HepG2 (cell line): ENCODE measurements around the gene CAVIN1. TPM values are rescaled to one million over a fixed set of nuclear protein-coding genes. Genes with fewer than 3 reads are reported as not detected.
A peak's percentile ranks its signal among the peaks of the same experiment; 100 is the strongest.

Source experiments
- FOXO1 ChIP-seq: sonication (generic); formaldehyde crosslinking; IDR thresholded peaks from 2 replicates; pipeline ENCODE4 v1.4.0; 2020; ENCODE audit warnings: missing genetic modification reagents
- KDM1A ChIP-seq: IDR thresholded peaks from 2 replicates; pipeline ENCODE4 v1.6.1; 2016; ENCODE audit warnings: missing compliant biosample characterization
- KLF9 ChIP-seq: IDR thresholded peaks from 2 replicates; pipeline ENCODE4 v1.6.1; 2016; ENCODE audit warnings: low read depth
- LCORL ChIP-seq, 2 experiments: fragments of 450-650 bp in 1 of 2; sonication (generic) in 1 of 2; formaldehyde crosslinking in 1 of 2; IDR thresholded peaks; 2 replicates each; pipeline versions ENCODE4 v1.5.0 to v1.6.1; 2017 to 2020; ENCODE audit warnings: antibody characterized with exemption in 1 of 2, missing genetic modification reagents in 1 of 2
- MAFK ChIP-seq, 2 experiments: IDR thresholded peaks in 1 of 2; conservative IDR thresholded peaks in 1 of 2; 2 replicates each; pipeline ENCODE4 v1.6.1; 2011; ENCODE audit warnings: improper control_type of control experiment in 2 of 2, low read length in 2 of 2
- MTF1 ChIP-seq: sonication (generic); formaldehyde crosslinking; IDR thresholded peaks from 2 replicates; pipeline ENCODE4 v1.5.0; 2020; ENCODE audit warnings: missing genetic modification reagents
- NAIF1 ChIP-seq: sonication (generic); formaldehyde crosslinking; IDR thresholded peaks from 2 replicates; pipeline ENCODE4 v1.5.0; 2020; ENCODE audit warnings: mild to moderate bottlenecking, missing genetic modification reagents, borderline replicate concordance
- POLR2A ChIP-seq, 2 experiments: IDR thresholded peaks; 2 replicates each; pipeline ENCODE4 v1.6.1; 2011; ENCODE audit warnings: low read depth in 2 of 2, low read length in 2 of 2, mild to moderate bottlenecking in 1 of 2, moderate library complexity in 1 of 2; ENCODE audit not compliant: insufficient read depth in 1 of 2
- RCOR2 ChIP-seq: IDR thresholded peaks from 2 replicates; pipeline ENCODE4 v1.6.1; 2016; ENCODE audit warnings: missing biosample characterization, missing genetic modification reagents
- SKI ChIP-seq: fragments of 450-650 bp; IDR thresholded peaks from one replicate; pipeline ENCODE4 v1.6.1; 2018; ENCODE audit warnings: mild to moderate bottlenecking; ENCODE audit not compliant: partially characterized antibody
- SMARCE1 ChIP-seq: fragments of 450-650 bp; IDR thresholded peaks from 2 replicates; pipeline ENCODE4 v1.6.1; 2017; ENCODE audit warnings: borderline replicate concordance
- SSRP1 ChIP-seq: IDR thresholded peaks from 2 replicates; pipeline ENCODE4 v1.6.1; 2016; ENCODE audit warnings: control low read depth
- TBP ChIP-seq: sonication (generic); formaldehyde crosslinking; IDR thresholded peaks from 2 replicates; pipeline ENCODE4 v1.5.0; 2020; ENCODE audit warnings: missing genetic modification reagents
- ZFP90 ChIP-seq: sonication (generic); formaldehyde crosslinking; IDR thresholded peaks from 2 replicates; pipeline ENCODE4 v1.8.0; 2022; ENCODE audit warnings: missing genetic modification reagents, mild to moderate bottlenecking, inconsistent platforms, borderline replicate concordance
- ZNF367 ChIP-seq: sonication (generic); formaldehyde crosslinking; IDR thresholded peaks from 2 replicates; pipeline ENCODE4 v1.4.0; 2020; ENCODE audit warnings: missing genetic modification reagents, borderline replicate concordance
- polyA plus RNA-seq, 8 experiments: library from polyadenylated mRNA; depleted of rRNA in 3 of 8; stranded (reverse) in 7 of 8; unstranded in 1 of 8; fragments of >200 nt; fragmentation: Illumina TruSeq in 4 of 8; extraction: Trizol in 4 of 8; gene quantifications; 2 replicates each; pipeline versions ENCODE4 v1.2.1 to v1.2.3, GENCODE V29; 2011 to 2016; ENCODE audit warnings: low read depth in 4 of 8, missing spikeins in 1 of 8, mixed read lengths in 1 of 8; ENCODE audit not compliant: insufficient read depth in 1 of 8
- total RNA-seq, 5 experiments: library from RNA; depleted of rRNA; stranded (reverse); fragments of >200 nt; fragmentation: Illumina TruSeq; extraction: Trizol; gene quantifications; 2 replicates each; pipeline ENCODE4 v1.2.3, GENCODE V29; 2016; ENCODE audit warnings: low read depth in 1 of 5
- TF ChIP-seq, protein P1 (sequence below): sonication (generic); formaldehyde crosslinking; IDR thresholded peaks from 2 replicates; pipeline ENCODE4 v1.4.0; 2020; ENCODE audit warnings: missing genetic modification reagents, borderline replicate concordance
- TF ChIP-seq, protein P2 (sequence below): sonication (generic); formaldehyde crosslinking; IDR thresholded peaks from 2 replicates; pipeline ENCODE4 v1.4.0; 2020; ENCODE audit warnings: missing genetic modification reagents, mild to moderate bottlenecking, borderline replicate concordance
- TF ChIP-seq, protein P3 (sequence below): sonication (generic); formaldehyde crosslinking; IDR thresholded peaks from 2 replicates; pipeline ENCODE4 v1.4.0; 2020; ENCODE audit warnings: low read depth, mild to moderate bottlenecking, missing genetic modification reagents

Gene CAVIN1
- total and polyA plus RNA-seq, 2 of the 13 experiments (the other 11 are each of a cell fraction or from before 2014, with no cell fraction given) = 15.9 to 25.5 TPM

DNA sequence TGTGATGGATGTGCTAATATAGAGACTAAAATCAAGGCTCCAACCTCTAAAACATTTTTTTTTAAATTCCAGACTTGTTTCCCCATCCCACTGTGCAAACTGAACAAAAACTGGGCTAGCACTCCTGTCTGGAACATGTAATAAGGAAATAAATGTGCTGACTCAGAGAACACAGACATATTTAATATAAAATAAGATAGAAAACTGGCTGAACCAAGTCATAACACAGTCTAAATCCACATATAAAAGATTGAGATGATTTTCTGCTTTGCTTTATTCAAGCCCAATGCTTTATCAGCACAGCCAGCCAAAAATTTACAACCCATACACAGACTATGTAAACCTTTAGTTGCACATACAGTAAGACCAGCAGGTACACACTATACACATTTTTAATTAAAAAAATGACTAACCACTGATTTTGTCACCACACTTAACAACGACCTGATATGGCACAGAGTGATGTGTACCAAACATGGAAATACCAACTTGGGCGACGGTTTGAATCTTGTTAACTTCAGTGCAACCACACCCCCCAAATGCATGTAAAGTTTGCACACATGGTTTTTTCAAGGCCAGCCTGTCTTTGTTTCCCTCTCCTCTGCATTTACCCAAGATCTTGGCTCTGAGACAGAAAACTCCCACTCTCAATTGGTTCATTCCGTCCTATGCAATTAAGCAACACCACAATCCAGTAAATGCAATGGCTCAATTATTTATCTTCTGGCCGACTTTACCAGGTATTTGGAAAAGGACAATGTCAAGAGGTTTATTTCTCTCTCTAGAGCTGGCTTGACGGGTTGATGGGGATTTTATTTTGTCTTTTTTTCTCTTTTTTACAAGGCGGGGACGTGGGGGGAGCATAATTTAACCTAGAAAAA lies 36.0 kb downstream of the CAVIN1 start (continued):
- TF ChIP-seq FOXO1 = peak; percentile 57; the same call in 1 of the 2 replicates
- no peak for TF ChIP-seq KDM1A (CRISPR knock-in tag)
- no peak for TF ChIP-seq SMARCE1
- peak; percentile 98 for TF ChIP-seq KLF9 (CRISPR knock-in tag)
- 0 out of 2 replicates have a peak, but pooled peaks have one; percentile 54 for TF ChIP-seq ZNF367 (CRISPR knock-in tag)
- 0 out of 2 replicates have a peak, but pooled peaks have one; percentile 14 for TF ChIP-seq SSRP1
- TF ChIP-seq LCORL (IDR thresholded peaks at IDR 0.05) = no peak
- no peak for TF ChIP-seq LCORL (CRISPR knock-in tag; IDR thresholded peaks at IDR 0.05)
- no peak for TF ChIP-seq SKI
- no peak for TF ChIP-seq NAIF1 (CRISPR knock-in tag)
- TF ChIP-seq ZFP90 (CRISPR knock-in tag) = peak; percentile 77; the same call in 1 of the 2 replicates
- TF ChIP-seq, protein P1, sequence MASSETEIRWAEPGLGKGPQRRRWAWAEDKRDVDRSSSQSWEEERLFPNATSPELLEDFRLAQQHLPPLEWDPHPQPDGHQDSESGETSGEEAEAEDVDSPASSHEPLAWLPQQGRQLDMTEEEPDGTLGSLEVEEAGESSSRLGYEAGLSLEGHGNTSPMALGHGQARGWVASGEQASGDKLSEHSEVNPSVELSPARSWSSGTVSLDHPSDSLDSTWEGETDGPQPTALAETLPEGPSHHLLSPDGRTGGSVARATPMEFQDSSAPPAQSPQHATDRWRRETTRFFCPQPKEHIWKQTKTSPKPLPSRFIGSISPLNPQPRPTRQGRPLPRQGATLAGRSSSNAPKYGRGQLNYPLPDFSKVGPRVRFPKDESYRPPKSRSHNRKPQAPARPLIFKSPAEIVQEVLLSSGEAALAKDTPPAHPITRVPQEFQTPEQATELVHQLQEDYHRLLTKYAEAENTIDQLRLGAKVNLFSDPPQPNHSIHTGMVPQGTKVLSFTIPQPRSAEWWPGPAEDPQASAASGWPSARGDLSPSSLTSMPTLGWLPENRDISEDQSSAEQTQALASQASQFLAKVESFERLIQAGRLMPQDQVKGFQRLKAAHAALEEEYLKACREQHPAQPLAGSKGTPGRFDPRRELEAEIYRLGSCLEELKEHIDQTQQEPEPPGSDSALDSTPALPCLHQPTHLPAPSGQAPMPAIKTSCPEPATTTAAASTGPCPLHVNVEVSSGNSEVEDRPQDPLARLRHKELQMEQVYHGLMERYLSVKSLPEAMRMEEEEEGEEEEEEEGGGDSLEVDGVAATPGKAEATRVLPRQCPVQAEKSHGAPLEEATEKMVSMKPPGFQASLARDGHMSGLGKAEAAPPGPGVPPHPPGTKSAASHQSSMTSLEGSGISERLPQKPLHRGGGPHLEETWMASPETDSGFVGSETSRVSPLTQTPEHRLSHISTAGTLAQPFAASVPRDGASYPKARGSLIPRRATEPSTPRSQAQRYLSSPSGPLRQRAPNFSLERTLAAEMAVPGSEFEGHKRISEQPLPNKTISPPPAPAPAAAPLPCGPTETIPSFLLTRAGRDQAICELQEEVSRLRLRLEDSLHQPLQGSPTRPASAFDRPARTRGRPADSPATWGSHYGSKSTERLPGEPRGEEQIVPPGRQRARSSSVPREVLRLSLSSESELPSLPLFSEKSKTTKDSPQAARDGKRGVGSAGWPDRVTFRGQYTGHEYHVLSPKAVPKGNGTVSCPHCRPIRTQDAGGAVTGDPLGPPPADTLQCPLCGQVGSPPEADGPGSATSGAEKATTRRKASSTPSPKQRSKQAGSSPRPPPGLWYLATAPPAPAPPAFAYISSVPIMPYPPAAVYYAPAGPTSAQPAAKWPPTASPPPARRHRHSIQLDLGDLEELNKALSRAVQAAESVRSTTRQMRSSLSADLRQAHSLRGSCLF (CRISPR knock-in tag) = no peak
- no peak for TF ChIP-seq RCOR2 (CRISPR knock-in tag)
- TF ChIP-seq, protein P2, sequence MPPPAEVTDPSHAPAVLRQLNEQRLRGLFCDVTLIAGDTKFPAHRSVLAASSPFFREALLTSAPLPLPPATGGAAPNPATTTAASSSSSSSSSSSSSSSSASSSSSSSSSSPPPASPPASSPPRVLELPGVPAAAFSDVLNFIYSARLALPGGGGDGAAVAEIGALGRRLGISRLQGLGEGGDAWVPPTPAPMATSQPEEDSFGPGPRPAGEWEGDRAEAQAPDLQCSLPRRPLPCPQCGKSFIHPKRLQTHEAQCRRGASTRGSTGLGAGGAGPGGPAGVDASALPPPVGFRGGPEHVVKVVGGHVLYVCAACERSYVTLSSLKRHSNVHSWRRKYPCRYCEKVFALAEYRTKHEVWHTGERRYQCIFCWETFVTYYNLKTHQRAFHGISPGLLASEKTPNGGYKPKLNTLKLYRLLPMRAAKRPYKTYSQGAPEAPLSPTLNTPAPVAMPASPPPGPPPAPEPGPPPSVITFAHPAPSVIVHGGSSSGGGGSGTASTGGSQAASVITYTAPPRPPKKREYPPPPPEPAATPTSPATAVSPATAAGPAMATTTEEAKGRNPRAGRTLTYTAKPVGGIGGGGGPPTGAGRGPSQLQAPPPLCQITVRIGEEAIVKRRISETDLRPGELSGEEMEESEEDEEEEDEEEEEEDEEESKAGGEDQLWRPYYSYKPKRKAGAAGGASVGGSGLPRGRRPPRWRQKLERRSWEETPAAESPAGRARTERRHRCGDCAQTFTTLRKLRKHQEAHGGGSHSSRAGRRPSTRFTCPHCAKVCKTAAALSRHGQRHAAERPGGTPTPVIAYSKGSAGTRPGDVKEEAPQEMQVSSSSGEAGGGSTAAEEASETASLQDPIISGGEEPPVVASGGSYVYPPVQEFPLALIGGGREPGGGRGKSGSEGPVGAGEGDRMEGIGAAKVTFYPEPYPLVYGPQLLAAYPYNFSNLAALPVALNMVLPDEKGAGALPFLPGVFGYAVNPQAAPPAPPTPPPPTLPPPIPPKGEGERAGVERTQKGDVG (CRISPR knock-in tag) = no peak
- no peak for TF ChIP-seq TBP
- 0 out of 4 replicates have a peak, but pooled peaks of 1 of the 2 experiments have one; percentile 41 for TF ChIP-seq POLR2A (IDR thresholded peaks at IDR 0.05; ENCODE audit: insufficient read depth in 1 of 2, low read depth in 2 of 2, low read length in 2 of 2)
- TF ChIP-seq, protein P3, sequence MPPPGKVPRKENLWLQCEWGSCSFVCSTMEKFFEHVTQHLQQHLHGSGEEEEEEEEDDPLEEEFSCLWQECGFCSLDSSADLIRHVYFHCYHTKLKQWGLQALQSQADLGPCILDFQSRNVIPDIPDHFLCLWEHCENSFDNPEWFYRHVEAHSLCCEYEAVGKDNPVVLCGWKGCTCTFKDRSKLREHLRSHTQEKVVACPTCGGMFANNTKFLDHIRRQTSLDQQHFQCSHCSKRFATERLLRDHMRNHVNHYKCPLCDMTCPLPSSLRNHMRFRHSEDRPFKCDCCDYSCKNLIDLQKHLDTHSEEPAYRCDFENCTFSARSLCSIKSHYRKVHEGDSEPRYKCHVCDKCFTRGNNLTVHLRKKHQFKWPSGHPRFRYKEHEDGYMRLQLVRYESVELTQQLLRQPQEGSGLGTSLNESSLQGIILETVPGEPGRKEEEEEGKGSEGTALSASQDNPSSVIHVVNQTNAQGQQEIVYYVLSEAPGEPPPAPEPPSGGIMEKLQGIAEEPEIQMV (CRISPR knock-in tag) = no peak
- TF ChIP-seq MAFK (conservative IDR thresholded peaks at IDR 0.05 in 1 of 2, IDR thresholded peaks at IDR 0.05 in 1 of 2; ENCODE audit: low read length in 2 of 2) = peak; percentile 76 to 90
- TF ChIP-seq MTF1 (CRISPR knock-in tag) = no peak
